ENCODE measurements around the gene DGKE.

The DGKE gene

GRCh38 chr17:56845934-56846333, 12.0 kb downstream of the DGKE start:
- H3K9me3 ChIP-seq (ENCODE audit: control insufficient read depth in 2 of 2, low read length in 2 of 2) = no peaks in the 10 kb centered on the region
- H3K4me3 ChIP-seq (ENCODE audit: low read length in 2 of 2) = no peak overlapping the region
- H3K4me1 ChIP-seq (ENCODE audit: control insufficient read depth, insufficient read depth, low read length) = no peaks in the 10 kb centered on the region
- no peaks in the 10 kb centered on the region for H3K27me3 ChIP-seq (ENCODE audit: control insufficient read depth in 1 of 2, insufficient read depth in 2 of 2, low read length in 2 of 2)
- peaks cover 10 to 11% of the 10 kb centered on the region in 2 donors for H3K36me3 ChIP-seq (ENCODE audit: control insufficient read depth in 2 of 2, insufficient read depth in 2 of 2, low read length in 2 of 2)
- H3K9ac ChIP-seq (ENCODE audit: low read length in 2 of 2) = no peak overlapping the region
- H3K27ac ChIP-seq (ENCODE audit: low read length) = no peak overlapping the region

- no peak overlapping the region for H3K27ac ChIP-seq (ENCODE audit: low read length)
- no peaks in the 10 kb centered on the region for H3K4me1 ChIP-seq (ENCODE audit: control insufficient read depth, insufficient read depth, low read length)
- no peaks in the 10 kb centered on the region for H3K9me3 ChIP-seq (ENCODE audit: control insufficient read depth in 2 of 2, low read length in 2 of 2)
- H3K36me3 ChIP-seq (ENCODE audit: control insufficient read depth in 2 of 2, insufficient read depth in 2 of 2, low read length in 2 of 2) = peaks cover 18% of the 10 kb centered on the region in 2 donors
- no peak overlapping the region for H3K9ac ChIP-seq (ENCODE audit: low read length in 2 of 2)
- H3K27me3 ChIP-seq (ENCODE audit: control insufficient read depth in 1 of 2, insufficient read depth in 2 of 2, low read length in 2 of 2) = no peaks in the 10 kb centered on the region
- H3K4me3 ChIP-seq (ENCODE audit: low read length in 2 of 2) = no peak overlapping the region
These were observed 13.2 kb downstream of the DGKE start for GRCh38 chr17:56847106-56847505.

- H3K9me3 ChIP-seq (ENCODE audit: control insufficient read depth in 2 of 2, low read length in 2 of 2) = no peaks in the 10 kb centered on the region
- H3K4me3 ChIP-seq (ENCODE audit: low read length in 2 of 2) = no peak overlapping the region
- H3K36me3 ChIP-seq (ENCODE audit: control insufficient read depth in 2 of 2, insufficient read depth in 2 of 2, low read length in 2 of 2) = peaks cover 18% of the 10 kb centered on the region in 2 donors
- H3K27ac ChIP-seq (ENCODE audit: low read length) = no peak overlapping the region
- H3K27me3 ChIP-seq (ENCODE audit: control insufficient read depth in 1 of 2, insufficient read depth in 2 of 2, low read length in 2 of 2) = no peaks in the 10 kb centered on the region
- no peaks in the 10 kb centered on the region for H3K4me1 ChIP-seq (ENCODE audit: control insufficient read depth, insufficient read depth, low read length)
- no peak overlapping the region for H3K9ac ChIP-seq (ENCODE audit: low read length in 2 of 2)
These were observed 15.2 kb downstream of the DGKE start for GRCh38 chr17:56849131-56849530.

GRCh38 chr17:56850591-56850990, 16.6 kb downstream of the DGKE start:
- Histone ChIP-seq H3K9ac (ENCODE audit: low read length in 2 of 2) (no peak overlapping the region), H3K9me3 (ENCODE audit: control insufficient read depth in 2 of 2, low read length in 2 of 2) (no peaks in the 10 kb centered on the region), H3K4me3 (ENCODE audit: low read length in 2 of 2) (no peak overlapping the region), H3K36me3 (ENCODE audit: control insufficient read depth in 2 of 2, insufficient read depth in 2 of 2, low read length in 2 of 2) (peaks cover 18 to 21% of the 10 kb centered on the region in 2 donors), H3K4me1 (ENCODE audit: control insufficient read depth, insufficient read depth, low read length) (no peaks in the 10 kb centered on the region), H3K27ac (ENCODE audit: low read length) (no peak overlapping the region), H3K27me3 (ENCODE audit: control insufficient read depth in 1 of 2, insufficient read depth in 2 of 2, low read length in 2 of 2) (no peaks in the 10 kb centered on the region)

GRCh38 chr17:56851008-56851407, 17.1 kb downstream of the DGKE start:
- no peaks in the 10 kb centered on the region for H3K4me1 ChIP-seq (ENCODE audit: control insufficient read depth, insufficient read depth, low read length)
- H3K27me3 ChIP-seq (ENCODE audit: control insufficient read depth in 1 of 2, insufficient read depth in 2 of 2, low read length in 2 of 2) = no peaks in the 10 kb centered on the region
- H3K9me3 ChIP-seq (ENCODE audit: control insufficient read depth in 2 of 2, low read length in 2 of 2) = no peaks in the 10 kb centered on the region
- no peak overlapping the region for H3K27ac ChIP-seq (ENCODE audit: low read length)
- peaks cover 18 to 21% of the 10 kb centered on the region in 2 donors for H3K36me3 ChIP-seq (ENCODE audit: control insufficient read depth in 2 of 2, insufficient read depth in 2 of 2, low read length in 2 of 2)
- no peak overlapping the region for H3K4me3 ChIP-seq (ENCODE audit: low read length in 2 of 2)
- H3K9ac ChIP-seq (ENCODE audit: low read length in 2 of 2) = no peak overlapping the region

GRCh38 chr17:56861899-56862298, 27.9 kb downstream of the DGKE start:
- no peaks in the 10 kb centered on the region for H3K9me3 ChIP-seq (ENCODE audit: control insufficient read depth in 2 of 2, low read length in 2 of 2)
- H3K27me3 ChIP-seq (ENCODE audit: control insufficient read depth in 1 of 2, insufficient read depth in 2 of 2, low read length in 2 of 2) = no peaks in the 10 kb centered on the region
- H3K36me3 ChIP-seq (ENCODE audit: control insufficient read depth in 2 of 2, insufficient read depth in 2 of 2, low read length in 2 of 2) = peaks cover 12 to 20% of the 10 kb centered on the region in 2 donors
- H3K4me1 ChIP-seq (ENCODE audit: control insufficient read depth, insufficient read depth, low read length) = no peaks in the 10 kb centered on the region
- H3K9ac ChIP-seq (ENCODE audit: low read length in 2 of 2) = no peak overlapping the region
- no peak overlapping the region for H3K4me3 ChIP-seq (ENCODE audit: low read length in 2 of 2)
- no peak overlapping the region for H3K27ac ChIP-seq (ENCODE audit: low read length)

- Histone ChIP-seq H3K27me3 (ENCODE audit: control insufficient read depth in 1 of 2, insufficient read depth in 2 of 2, low read length in 2 of 2) (no peaks in the 10 kb centered on the region), H3K36me3 (ENCODE audit: control insufficient read depth in 2 of 2, insufficient read depth in 2 of 2, low read length in 2 of 2) (peaks cover 12 to 17% of the 10 kb centered on the region in 2 donors), H3K4me1 (ENCODE audit: control insufficient read depth, insufficient read depth, low read length) (no peaks in the 10 kb centered on the region), H3K27ac (ENCODE audit: low read length) (no peak overlapping the region), H3K9ac (ENCODE audit: low read length in 2 of 2) (no peak overlapping the region), H3K9me3 (ENCODE audit: control insufficient read depth in 2 of 2, low read length in 2 of 2) (no peaks in the 10 kb centered on the region), H3K4me3 (ENCODE audit: low read length in 2 of 2) (no peak overlapping the region)
These were observed 30.0 kb downstream of the DGKE start for GRCh38 chr17:56863974-56864373.

GRCh38 chr17:56866076-56866475, 32.1 kb downstream of the DGKE start:
- Histone ChIP-seq H3K4me3 (ENCODE audit: low read length in 2 of 2) (no peak overlapping the region), H3K27ac (ENCODE audit: low read length) (no peak overlapping the region), H3K4me1 (ENCODE audit: control insufficient read depth, insufficient read depth, low read length) (no peaks in the 10 kb centered on the region), H3K27me3 (ENCODE audit: control insufficient read depth in 1 of 2, insufficient read depth in 2 of 2, low read length in 2 of 2) (no peaks in the 10 kb centered on the region), H3K9me3 (ENCODE audit: control insufficient read depth in 2 of 2, low read length in 2 of 2) (no peaks in the 10 kb centered on the region), H3K36me3 (ENCODE audit: control insufficient read depth in 2 of 2, insufficient read depth in 2 of 2, low read length in 2 of 2) (peaks cover 6 to 17% of the 10 kb centered on the region in 2 donors), H3K9ac (ENCODE audit: low read length in 2 of 2) (no peak overlapping the region)

GRCh38 chr17:56866496-56866895, 32.5 kb downstream of the DGKE start:
- peaks cover 6 to 15% of the 10 kb centered on the region in 2 donors for H3K36me3 ChIP-seq (ENCODE audit: control insufficient read depth in 2 of 2, insufficient read depth in 2 of 2, low read length in 2 of 2)
- no peak overlapping the region for H3K27ac ChIP-seq (ENCODE audit: low read length)
- no peak overlapping the region for H3K9ac ChIP-seq (ENCODE audit: low read length in 2 of 2)

GRCh38 chr17:56867948-56868376, 34.0 kb downstream of the DGKE start:
- Histone ChIP-seq H3K4me3 (ENCODE audit: low read length in 2 of 2) (no peak overlapping the region), H3K27me3 (ENCODE audit: control insufficient read depth in 1 of 2, insufficient read depth in 2 of 2, low read length in 2 of 2) (no peaks in the 10 kb centered on the region), H3K27ac (ENCODE audit: low read length) (no peak overlapping the region), H3K4me1 (ENCODE audit: control insufficient read depth, insufficient read depth, low read length) (no peaks in the 10 kb centered on the region), H3K36me3 (ENCODE audit: control insufficient read depth in 2 of 2, insufficient read depth in 2 of 2, low read length in 2 of 2) (peaks cover 0 to 6% of the 10 kb centered on the region in 2 donors), H3K9ac (ENCODE audit: low read length in 2 of 2) (no peak overlapping the region), H3K9me3 (ENCODE audit: control insufficient read depth in 2 of 2, low read length in 2 of 2) (no peaks in the 10 kb centered on the region)

More at GRCh38 chr17:56866496-56866895, 32.5 kb downstream of the DGKE start:
- no peaks in the 10 kb centered on the region for H3K4me1 ChIP-seq (ENCODE audit: control insufficient read depth, insufficient read depth, low read length)
- H3K27me3 ChIP-seq (ENCODE audit: control insufficient read depth in 1 of 2, insufficient read depth in 2 of 2, low read length in 2 of 2) = no peaks in the 10 kb centered on the region
- no peaks in the 10 kb centered on the region for H3K9me3 ChIP-seq (ENCODE audit: control insufficient read depth in 2 of 2, low read length in 2 of 2)
- no peak overlapping the region for H3K4me3 ChIP-seq (ENCODE audit: low read length in 2 of 2)

- peaks cover 0 to 4% of the 10 kb centered on the region in 2 donors for H3K36me3 ChIP-seq (ENCODE audit: control insufficient read depth in 2 of 2, insufficient read depth in 2 of 2, low read length in 2 of 2)
- no peaks in the 10 kb centered on the region for H3K27me3 ChIP-seq (ENCODE audit: control insufficient read depth in 1 of 2, insufficient read depth in 2 of 2, low read length in 2 of 2)
- H3K9me3 ChIP-seq (ENCODE audit: control insufficient read depth in 2 of 2, low read length in 2 of 2) = no peaks in the 10 kb centered on the region
- no peak overlapping the region for H3K4me3 ChIP-seq (ENCODE audit: low read length in 2 of 2)
- H3K27ac ChIP-seq (ENCODE audit: low read length) = no peak overlapping the region
- no peak overlapping the region for H3K9ac ChIP-seq (ENCODE audit: low read length in 2 of 2)
- no peaks in the 10 kb centered on the region for H3K4me1 ChIP-seq (ENCODE audit: control insufficient read depth, insufficient read depth, low read length)
These were observed 34.8 kb downstream of the DGKE start for GRCh38 chr17:56868716-56869115.
